HepG2 (cell line): ENCODE results near the gene AGRN. TPM values are rescaled to one million over a fixed set of nuclear protein-coding genes. Genes with fewer than 3 reads are reported as not detected.

Source experiments
- ATF7 ChIP-seq, 2 experiments: fragments of 450-650 bp in 1 of 2; sonication (generic) in 1 of 2; formaldehyde crosslinking in 1 of 2; IDR thresholded peaks; 2 replicates each; pipeline versions ENCODE4 v1.4.0 to v1.6.1; 2016 to 2020; ENCODE audit warnings: antibody characterized with exemption in 1 of 2, mild to moderate bottlenecking in 1 of 2, missing genetic modification reagents in 1 of 2
- BRCA1 ChIP-seq: sonication (generic); formaldehyde crosslinking; IDR thresholded peaks from 2 replicates; pipeline ENCODE4 v1.4.0; 2020; ENCODE audit warnings: missing genetic modification reagents
- GATAD2A ChIP-seq: IDR thresholded peaks from 2 replicates; pipeline ENCODE4 v1.6.1; 2016
- GTF2F1 ChIP-seq: fragments of 150-350 bp; IDR thresholded peaks from 2 replicates; pipeline ENCODE4 v1.6.1; 2014; ENCODE audit warnings: low read length
- NR2F1 ChIP-seq, 2 experiments: fragments of 450-650 bp in 1 of 2; formaldehyde crosslinking in 1 of 2; IDR thresholded peaks; 2 replicates each; pipeline versions ENCODE4 v1.5.0 to v1.6.1; 2016 to 2020; ENCODE audit warnings: mild to moderate bottlenecking in 1 of 2, missing compliant biosample characterization in 1 of 2, missing genetic modification reagents in 1 of 2, moderate library complexity in 1 of 2
- POLR2A ChIP-seq, 2 experiments: IDR thresholded peaks; 2 replicates each; pipeline ENCODE4 v1.6.1; 2011; ENCODE audit warnings: low read depth in 2 of 2, low read length in 2 of 2, mild to moderate bottlenecking in 1 of 2, moderate library complexity in 1 of 2; ENCODE audit not compliant: insufficient read depth in 1 of 2
- POLR2AphosphoS2 ChIP-seq: IDR thresholded peaks from 2 replicates; pipeline ENCODE4 v1.6.1; 2011; ENCODE audit warnings: low read depth, low read length, improper control_type of control experiment
- SNAPC4 ChIP-seq: sonication (generic); formaldehyde crosslinking; IDR thresholded peaks from 2 replicates; pipeline ENCODE4 v1.4.0; 2020; ENCODE audit warnings: mild to moderate bottlenecking, missing genetic modification reagents
- ZBTB14 ChIP-seq: sonication (generic); formaldehyde crosslinking; IDR thresholded peaks from 2 replicates; pipeline ENCODE4 v1.4.0; 2020; ENCODE audit warnings: missing genetic modification reagents
- ZBTB4 ChIP-seq: sonication (generic); formaldehyde crosslinking; IDR thresholded peaks from 2 replicates; pipeline ENCODE4 v1.4.0; 2020; ENCODE audit warnings: missing genetic modification reagents, mild to moderate bottlenecking, borderline replicate concordance
- ZBTB44 ChIP-seq: sonication (generic); formaldehyde crosslinking; IDR thresholded peaks from 2 replicates; pipeline ENCODE4 v1.4.0; 2020; ENCODE audit warnings: missing genetic modification reagents
- ZNF20 ChIP-seq: sonication (generic); formaldehyde crosslinking; IDR thresholded peaks from 2 replicates; pipeline ENCODE4 v1.4.0; 2020; ENCODE audit warnings: mild to moderate bottlenecking, moderate library complexity, missing genetic modification reagents
- ZNF441 ChIP-seq: sonication (generic); formaldehyde crosslinking; IDR thresholded peaks from 2 replicates; pipeline ENCODE4 v1.7.0; 2021; ENCODE audit warnings: missing genetic modification reagents, borderline replicate concordance
- ZNF580 ChIP-seq: IDR thresholded peaks from 2 replicates; pipeline ENCODE4 v1.6.1; 2016; ENCODE audit warnings: low read depth, borderline replicate concordance
- ZNF772 ChIP-seq: sonication (generic); formaldehyde crosslinking; IDR thresholded peaks from 2 replicates; pipeline ENCODE4 v1.5.0; 2020; ENCODE audit warnings: mild to moderate bottlenecking, missing genetic modification reagents
- ZNF83 ChIP-seq: sonication (generic); formaldehyde crosslinking; IDR thresholded peaks from 2 replicates; pipeline ENCODE4 v1.4.0; 2020; ENCODE audit warnings: missing genetic modification reagents, mild to moderate bottlenecking, borderline replicate concordance
- polyA plus RNA-seq, 8 experiments: library from polyadenylated mRNA; depleted of rRNA in 3 of 8; stranded (reverse) in 7 of 8; unstranded in 1 of 8; fragments of >200 nt; fragmentation: Illumina TruSeq in 4 of 8; extraction: Trizol in 4 of 8; gene quantifications; 2 replicates each; pipeline versions ENCODE4 v1.2.1 to v1.2.3, GENCODE V29; 2011 to 2016; ENCODE audit warnings: low read depth in 4 of 8, missing spikeins in 1 of 8, mixed read lengths in 1 of 8; ENCODE audit not compliant: insufficient read depth in 1 of 8
- total RNA-seq, 5 experiments: library from RNA; depleted of rRNA; stranded (reverse); fragments of >200 nt; fragmentation: Illumina TruSeq; extraction: Trizol; gene quantifications; 2 replicates each; pipeline ENCODE4 v1.2.3, GENCODE V29; 2016; ENCODE audit warnings: low read depth in 1 of 5

Gene AGRN
- total and polyA plus RNA-seq, 2 of the 13 experiments (the other 11 are each of a cell fraction or from before 2014, with no cell fraction given) = 29.8 to 65.2 TPM

GRCh38 chr1:1013105-1013921 lies 6.6 kb upstream of the AGRN start, which contains the start of gene ISG15 (continued):
- TF ChIP-seq ZBTB44 (CRISPR knock-in tag) = no peak
- TF ChIP-seq ZNF441 (CRISPR knock-in tag) = no peak
- TF ChIP-seq BRCA1 (CRISPR knock-in tag) = no peak
- peak; percentile 62; the same call in 1 of the 2 replicates for TF ChIP-seq SNAPC4 (CRISPR knock-in tag)
- TF ChIP-seq ZNF580 (CRISPR knock-in tag) = no peak; the same call in 1 of the 2 replicates
- no peak for TF ChIP-seq GTF2F1
- no peak for TF ChIP-seq ZNF20
- 0 out of 2 replicates have a peak, but pooled peaks have one; percentile 49 for TF ChIP-seq ZNF772 (CRISPR knock-in tag)
- TF ChIP-seq ZBTB4 (CRISPR knock-in tag) = no peak; the same call in 1 of the 2 replicates
- no peak for TF ChIP-seq POLR2AphosphoS2
- no peak for TF ChIP-seq NR2F1 (CRISPR knock-in tag; IDR thresholded peaks at IDR 0.05)
- no peak for TF ChIP-seq ZBTB14 (CRISPR knock-in tag)
- no peak for TF ChIP-seq ATF7 (IDR thresholded peaks at IDR 0.05)
- TF ChIP-seq ATF7 (CRISPR knock-in tag; IDR thresholded peaks at IDR 0.05) = no peak
- TF ChIP-seq POLR2A (IDR thresholded peaks at IDR 0.05; ENCODE audit: insufficient read depth in 1 of 2, low read depth in 2 of 2, low read length in 2 of 2) = no peak
- TF ChIP-seq ZNF83 (CRISPR knock-in tag) = no peak
- peak; percentile 49; the same call in 1 of the 2 replicates for TF ChIP-seq GATAD2A (CRISPR knock-in tag)
